GM21576 (cell line): ENCODE measurements around the gene NNT.
A peak's percentile ranks its signal among the peaks of the same experiment; 100 is the strongest.
"Not testable (repeated sequence)": the region's sequence is repeated elsewhere in the genome, so short reads cannot be mapped to it uniquely, and the experiment has no call there.

Experiments used
- ATAC-seq: cut with Tn5 transposase; IDR thresholded peaks from one replicate; pipeline ENCODE4 v1.9.1; 2021; ENCODE audit warnings: mild to moderate bottlenecking, moderate library complexity; ENCODE audit not compliant: unreplicated experiment

Gene NNT

DNA sequence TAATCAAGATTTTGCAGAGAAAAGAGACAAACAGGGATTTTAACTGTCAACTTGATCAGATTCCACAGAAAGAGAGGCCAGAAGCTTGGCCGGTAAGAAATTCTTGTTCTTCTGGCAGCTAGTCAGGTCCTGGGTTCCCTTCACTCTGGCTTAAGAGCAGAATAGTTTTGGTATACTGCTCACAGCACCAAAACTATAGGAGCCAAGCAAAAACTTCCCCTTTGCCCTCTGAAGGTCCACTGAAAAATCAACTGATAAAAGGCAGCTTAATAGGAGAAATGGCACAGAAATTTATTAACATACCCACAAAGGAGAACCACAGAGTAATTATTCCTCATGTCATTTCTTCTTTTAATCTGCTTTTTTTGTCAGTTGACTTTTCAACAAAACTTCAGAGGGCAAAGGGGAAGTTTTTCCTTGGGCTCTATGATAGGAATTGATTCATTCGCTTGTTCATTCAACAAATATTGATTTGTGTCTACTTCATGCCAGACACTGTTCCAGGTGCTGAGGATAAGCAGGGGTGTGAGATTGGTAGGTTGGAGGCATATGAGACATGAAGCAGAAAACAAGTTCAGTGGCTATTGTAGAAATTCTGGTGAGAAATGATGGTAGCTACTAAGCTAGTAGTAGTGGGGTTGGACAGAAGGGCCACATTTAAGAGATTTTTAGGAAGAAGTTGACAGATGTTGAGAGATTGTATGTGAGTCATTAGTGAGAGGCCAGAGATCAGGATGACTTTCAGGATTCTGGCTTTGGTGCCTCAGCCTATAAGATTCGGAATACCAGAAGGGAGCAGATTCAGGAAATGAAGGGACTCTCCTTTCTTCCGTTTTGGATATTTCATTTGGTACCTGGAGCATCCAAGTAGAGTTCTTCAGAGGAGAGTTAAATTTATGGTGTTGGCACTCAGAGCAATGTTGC, 20.6 kb upstream of the NNT start:
- no peak for ATAC-seq

DNA sequence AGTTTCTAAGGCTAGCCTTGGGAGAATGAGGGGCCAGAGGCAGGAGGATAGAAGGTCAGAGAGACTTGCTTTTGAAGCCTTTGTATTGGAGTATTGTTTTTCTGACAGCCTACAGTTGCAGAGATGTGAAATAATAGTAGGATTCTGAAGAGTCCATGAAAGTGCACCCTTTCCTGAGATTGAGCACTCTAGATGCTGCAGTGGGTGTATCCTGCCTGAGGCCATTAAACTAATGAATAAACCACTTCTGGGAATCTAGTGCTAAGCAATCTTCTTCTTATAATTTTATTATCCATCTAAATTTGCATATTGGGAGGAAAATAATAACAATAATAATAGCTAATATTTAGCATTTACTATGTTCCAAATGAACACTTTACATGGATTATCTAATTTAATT, 19.3 kb upstream of the NNT start:
- no peak for ATAC-seq

DNA sequence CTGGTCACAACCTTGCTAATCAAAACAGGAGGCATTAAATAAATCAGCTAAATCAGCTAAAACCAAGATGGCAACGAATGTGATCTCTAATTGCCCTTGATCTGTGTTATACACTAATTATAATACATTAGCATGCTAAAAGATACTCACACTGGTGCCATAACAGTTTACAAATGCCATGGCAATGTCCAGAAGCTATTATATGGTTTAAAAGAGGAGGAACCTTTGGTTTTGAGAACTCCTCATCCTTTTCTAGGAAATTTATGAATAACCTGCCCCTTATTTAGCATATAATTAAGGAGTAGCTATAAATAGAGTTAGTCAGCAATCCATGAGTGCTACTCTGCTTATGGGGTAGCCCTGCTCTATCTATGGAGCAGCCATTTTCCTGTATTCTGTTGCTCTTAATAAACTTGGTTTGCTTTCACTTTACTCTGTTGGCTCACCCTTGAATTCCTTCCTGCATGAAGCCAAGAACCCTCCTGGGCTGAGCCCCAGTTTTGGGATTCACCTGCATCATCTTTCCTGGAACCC, 18.7 kb upstream of the NNT start:
- no peak for ATAC-seq

DNA sequence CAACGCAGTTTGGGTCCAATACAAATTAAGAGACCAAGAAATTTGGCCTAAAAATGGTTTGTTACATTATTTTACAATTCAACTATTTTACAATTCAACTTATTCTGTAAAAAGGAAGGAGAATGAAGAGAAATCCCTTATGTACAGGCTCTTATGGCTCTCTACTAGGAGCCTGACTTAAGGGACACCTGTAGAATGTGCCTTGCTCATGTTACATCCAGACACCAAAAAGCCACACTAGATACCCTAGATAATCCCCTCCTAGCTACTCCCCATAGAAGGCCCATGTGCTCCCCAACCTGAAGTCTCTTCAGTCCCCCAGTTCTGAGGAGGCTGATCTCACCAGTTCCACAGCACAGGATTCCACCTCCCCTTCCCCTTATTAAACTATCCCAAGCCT, 14.1 kb upstream of the NNT start:
- ATAC-seq = no peak

DNA sequence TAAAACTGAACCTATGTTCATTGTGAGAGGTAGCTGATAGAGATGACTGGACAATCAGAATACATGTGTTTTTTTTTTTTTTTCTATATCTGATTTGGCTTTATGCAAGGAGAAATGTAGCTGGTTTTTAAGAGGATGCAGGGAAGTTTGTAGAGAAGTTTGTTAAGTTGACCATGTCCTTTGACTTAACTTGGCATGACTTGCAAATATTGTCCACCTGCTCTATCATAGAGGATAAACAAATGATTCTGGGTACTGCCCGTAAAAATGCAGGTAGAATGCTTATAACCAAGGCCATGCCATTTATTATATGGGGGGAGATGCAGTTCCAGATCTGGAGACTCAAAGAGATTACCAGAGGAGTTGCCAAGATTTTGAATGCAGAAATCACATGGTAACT, 13.7 kb upstream of the NNT start:
- ATAC-seq = no peak

DNA sequence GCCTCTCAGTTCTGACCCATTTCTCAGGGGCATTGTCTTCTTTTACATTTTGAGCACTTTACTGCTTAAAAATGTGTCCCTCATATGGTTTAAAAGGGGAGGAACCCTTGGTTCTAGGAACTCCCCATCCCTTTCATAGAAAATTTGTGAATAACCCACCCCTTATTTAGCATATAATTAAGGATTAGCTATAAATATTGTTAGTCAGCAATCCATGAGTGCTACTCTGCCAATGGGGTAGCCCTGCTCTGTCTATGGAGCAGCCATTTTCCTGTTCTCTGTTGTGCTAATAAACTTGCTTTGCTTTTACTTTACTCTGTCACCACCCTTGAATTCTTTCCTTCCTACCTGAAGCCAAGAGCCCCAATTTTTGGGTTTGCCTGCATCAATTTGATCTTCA, 12.3 kb upstream of the NNT start:
- ATAC-seq = no peak

DNA sequence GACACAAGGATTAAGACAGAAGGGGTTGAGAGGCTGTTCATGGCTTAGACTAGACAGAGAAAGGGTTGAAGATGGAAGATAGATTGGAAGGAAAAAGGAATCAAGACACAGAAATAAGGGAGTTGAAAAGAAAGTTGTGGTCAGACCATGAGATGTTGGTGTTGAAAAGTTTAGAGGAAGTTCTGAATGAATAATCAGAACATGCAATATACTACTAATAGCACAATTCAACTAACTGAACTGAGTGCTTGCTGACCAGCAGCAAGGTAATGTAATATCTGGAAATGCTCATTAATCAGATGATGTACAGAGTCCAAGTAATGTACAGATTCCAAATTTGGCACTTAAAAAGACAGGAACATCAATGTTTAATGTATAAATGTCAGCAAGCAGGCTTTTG, 10.6 kb upstream of the NNT start:
- no peak for ATAC-seq

DNA sequence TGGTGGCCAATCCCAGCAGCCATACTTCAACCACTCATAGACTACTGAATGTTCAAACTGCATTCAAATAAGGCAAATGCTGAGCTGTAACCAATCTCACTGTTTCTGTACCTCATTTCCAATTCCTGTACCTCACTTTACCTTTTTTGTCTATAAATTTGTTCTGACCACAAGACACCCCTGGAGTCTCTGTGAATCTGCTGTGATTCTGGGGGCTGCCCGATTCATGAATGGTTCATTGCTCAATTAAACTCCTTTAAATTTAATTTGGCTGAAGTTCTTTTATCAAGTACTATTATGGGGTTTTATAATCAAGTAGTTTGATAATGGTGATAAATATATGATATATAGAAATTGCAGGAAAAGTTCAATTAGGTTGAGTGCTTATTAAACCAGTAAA, 4.1 kb upstream of the NNT start:
- not testable (repeated sequence) for ATAC-seq

DNA sequence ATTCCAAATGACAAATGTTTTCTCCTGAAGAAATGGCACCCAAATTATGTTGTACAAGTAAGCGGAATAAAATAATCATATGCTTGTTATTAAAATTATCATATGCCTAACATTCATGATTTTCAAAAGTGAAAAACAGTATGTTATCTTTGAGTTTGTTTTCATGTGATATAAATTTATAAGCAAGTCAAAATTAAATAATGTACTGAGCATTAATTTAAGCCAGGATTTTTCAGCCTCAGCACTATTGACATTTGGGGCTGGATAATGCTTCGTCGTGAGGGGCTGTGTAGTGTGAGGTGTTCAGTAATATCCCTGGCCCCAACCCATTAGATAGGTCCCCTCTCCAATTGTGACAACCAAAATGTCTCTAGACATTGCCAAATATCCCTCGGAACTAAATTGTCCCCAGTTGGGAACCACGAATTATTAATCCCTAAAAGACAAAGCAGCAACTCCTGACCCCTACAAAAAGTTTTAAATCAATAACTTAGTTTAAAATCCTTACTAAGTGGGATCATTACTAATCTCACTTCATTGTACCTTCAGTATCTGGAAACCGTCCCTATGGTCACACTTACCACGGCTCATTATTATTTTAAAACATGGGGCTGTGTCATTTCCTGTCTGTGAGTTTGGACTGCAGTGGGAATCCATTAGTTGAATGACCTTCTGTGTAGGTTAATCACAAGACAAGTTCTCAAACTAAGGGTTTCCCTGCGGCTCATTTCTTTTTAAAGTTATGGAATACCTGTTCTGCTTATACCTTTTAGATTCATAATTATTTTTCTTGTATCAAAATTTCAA, 1.3 kb upstream of the NNT start:
- ATAC-seq = peak; percentile 29

DNA sequence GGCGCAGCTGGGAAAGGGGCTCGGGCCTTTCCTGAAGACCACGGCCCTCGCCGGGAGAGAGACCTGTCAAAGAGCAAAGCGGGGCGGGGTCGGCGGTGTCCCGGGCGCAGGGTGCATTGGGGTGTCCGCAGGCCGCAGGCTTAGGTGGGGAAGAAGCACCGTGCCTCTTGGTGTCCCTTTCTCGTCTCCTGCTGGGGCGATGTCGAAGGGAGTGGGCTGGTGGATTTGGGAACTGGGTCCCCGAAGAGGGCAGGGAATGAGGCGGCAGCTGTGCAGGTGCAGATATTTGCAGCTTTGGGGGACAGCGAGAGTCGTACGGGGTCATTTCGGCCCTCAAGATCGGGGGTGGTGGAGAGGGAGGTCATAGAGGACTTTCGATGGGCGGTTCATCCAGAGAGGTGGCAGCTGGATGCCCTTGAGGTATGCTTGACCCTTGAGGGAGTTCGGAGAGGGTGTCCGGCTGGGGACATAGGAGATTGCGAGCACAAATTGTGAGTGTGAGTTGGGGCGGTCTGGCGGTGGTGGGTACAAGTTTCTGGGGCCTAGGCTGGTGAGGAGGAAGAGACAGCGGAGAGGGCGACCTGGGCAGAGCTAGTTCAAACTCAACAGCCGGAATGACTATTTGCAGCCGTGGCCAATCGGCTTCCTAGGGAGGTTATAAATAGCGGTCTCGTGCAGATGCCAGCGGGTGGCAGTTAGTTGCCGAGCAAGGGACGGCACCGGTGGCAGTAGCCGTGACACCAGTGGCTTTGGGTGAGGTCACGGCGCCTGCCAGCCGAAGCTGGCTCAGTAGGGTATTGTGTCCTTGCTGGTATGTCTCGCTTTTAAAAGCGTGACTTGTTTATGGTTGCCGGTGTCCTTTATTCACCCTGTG, 601 bp downstream of the NNT start:
- peak; percentile 60 for ATAC-seq

DNA sequence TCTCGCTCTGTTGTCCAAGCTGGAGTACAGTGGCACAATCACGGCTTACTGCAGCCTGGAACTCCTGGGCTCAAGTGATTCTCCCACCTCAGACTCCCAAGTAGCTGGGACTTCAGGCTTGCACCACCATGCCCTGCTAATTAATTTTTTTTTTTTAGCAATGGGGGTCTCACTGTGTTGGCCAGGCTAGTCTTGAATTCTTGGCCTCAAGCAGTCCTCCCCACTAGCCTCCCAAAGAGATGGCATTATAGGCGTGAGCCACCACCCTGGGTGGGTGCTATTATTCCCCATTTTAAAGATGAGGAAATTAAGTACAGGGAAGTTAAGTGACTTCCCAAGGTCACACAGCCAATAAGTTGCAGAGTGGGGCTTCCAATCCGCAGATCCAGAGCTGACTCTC, 1.7 kb downstream of the NNT start:
- no peak for ATAC-seq

DNA sequence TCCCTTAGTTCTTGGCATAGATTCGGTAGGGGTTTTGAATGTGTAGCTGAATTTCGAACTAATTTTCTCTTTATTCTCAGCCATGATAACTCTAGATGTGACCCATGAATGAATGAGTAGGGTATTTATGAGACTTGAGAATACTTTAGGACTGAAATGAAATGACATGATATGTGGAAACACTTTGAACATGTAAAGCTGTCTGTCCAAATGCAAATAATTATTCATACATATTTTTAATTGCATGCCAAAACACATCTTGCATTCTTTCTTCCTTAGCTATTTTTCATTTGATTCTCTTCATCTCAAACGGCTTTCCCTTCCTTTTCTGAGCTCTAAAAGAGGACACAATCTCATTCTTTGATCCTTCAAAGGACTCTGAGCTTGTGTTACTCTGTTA, 3.4 kb downstream of the NNT start:
- ATAC-seq = no peak

DNA sequence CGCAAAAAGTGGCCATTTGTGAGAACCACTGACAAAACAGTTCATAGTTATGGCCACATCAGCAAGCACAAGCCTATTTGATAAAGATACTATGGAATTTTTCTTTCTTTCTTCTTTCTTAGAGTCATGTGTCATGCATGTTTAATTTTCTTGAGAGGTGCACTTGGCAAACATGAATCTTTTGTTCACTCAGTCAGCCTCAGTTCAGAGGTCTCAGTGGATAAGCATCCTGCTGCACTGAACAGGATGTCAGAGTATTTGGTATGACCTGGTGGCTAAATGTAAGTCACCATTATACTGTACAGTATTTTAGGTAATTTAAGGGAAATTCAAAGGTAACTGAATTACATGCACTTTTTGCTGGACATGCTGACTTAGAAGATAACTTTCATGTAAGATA, 5.4 kb downstream of the NNT start:
- ATAC-seq = no peak

DNA sequence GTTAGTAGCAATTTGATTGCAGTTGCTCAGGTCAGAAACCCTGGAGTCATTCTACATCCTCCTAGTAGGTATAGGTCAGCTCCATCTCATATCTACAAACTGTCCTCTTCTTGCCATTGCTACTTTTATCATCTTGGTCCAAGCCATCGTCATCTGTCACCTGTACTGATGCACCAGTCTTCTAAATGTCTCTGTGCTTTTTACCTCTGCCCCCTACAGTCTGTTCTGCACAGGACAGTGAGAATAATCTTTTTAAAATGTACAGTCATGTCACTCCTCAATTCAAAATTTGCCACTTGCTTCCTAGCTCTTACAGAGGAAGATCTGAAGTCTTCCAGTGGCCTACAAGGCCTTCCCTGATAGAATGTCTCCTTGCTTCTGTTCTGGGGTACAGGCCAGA, 6.8 kb downstream of the NNT start:
- ATAC-seq = peak; percentile 87

DNA sequence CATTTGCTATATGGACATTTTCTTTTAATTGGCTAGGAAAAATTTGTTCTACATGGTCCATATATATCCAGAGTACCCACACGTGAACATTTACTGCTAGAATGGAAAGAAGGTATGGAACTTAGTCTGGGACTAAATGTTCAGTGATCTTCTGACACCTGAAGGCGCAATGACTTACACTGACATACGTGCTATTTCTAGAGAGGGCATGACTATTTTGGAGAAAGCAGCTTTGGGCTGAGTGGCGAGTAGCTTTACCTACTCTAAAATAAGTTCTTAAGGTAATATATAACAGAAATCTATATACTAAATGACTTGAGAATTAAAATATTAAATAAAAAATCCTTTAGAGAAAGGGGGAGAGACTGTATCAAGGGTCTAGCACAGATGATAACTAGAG, 10.4 kb downstream of the NNT start:
- no peak for ATAC-seq

DNA sequence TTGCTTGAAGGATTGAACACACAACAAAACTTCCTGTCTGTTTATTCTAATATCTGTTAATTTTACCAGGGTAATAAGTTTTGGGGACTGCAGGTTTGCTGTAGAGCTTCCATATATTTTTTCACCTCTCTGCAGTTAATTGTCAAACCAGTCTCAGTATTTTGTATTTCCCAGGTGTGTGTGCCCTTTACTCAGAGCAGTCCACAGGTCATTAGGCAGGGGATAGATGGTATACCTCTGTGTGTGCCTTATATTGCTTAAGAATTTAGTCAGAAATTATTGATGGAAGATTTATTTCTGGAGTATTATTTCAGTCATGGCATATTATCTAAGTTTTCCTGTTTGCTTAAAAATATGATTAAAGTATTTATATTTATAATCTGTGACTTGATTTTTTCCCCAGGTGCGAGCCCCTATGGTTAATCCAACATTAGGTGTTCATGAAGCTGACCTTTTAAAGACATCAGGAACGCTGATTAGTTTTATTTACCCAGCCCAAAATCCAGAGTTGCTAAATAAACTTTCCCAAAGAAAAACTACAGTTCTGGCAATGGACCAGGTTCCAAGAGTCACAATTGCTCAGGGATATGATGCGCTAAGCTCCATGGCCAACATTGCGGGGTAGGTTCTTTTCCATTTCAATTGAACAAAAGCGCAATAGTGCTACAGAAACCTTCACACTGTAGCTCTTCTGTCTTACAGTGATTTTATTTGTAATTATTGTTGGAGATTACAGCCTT, 12.6 kb downstream of the NNT start:
- ATAC-seq = no peak

DNA sequence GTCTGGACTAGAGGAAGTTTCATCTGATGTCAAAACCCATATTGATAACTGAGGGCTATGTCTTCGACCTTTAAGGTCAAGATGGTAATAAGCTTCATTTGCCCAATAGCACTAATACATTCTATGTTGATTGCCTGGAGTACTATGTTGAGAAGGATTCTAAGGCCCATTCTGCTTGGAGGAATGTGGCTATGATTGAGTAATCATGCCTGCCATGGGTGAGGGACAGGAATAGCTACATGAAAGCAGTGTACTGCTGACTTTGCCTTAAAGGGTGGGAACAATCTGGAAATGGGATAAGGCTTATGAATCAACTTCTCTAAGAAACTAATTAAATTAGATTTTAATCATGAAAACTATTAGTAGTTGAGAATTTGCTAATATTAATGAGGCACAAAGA, 13.6 kb downstream of the NNT start:
- no peak for ATAC-seq

DNA sequence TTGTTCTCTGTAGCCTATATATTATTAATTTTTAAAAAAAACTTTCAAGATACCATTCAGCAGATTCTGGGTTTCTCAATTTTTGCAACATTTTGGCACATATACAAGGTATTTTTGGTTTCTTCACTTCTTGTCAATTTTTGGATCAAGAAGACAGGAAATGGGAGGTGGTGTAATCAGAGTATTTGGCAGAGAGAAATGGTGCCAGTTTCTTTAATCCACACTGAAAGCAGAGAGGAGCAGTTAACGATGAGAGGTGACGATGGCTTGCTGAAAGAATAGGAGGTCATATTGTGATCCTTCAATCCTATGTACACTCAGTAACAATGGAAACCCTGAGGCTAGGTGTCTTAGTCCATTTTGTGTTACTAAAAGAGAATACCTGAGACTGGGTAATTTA, 16.4 kb downstream of the NNT start:
- no peak for ATAC-seq

DNA sequence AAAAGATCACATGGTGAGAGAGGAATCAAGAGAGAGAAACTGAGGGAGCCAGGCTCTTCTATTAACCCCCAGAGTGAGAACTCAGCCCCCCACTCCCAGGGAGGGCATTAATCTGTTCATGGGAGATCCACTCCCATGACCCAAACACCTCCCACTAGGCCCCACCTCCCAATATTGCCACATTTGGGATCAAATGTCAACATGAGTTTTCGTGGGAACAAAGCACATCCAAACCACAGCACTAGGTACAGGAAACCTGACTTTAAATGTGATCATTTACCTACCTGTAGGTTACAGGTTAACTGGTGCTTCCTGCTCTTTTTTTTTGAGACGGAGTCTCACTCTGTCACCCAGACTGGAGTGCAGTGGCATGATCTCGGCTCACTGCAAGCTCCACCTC, 16.9 kb downstream of the NNT start:
- no peak for ATAC-seq

DNA sequence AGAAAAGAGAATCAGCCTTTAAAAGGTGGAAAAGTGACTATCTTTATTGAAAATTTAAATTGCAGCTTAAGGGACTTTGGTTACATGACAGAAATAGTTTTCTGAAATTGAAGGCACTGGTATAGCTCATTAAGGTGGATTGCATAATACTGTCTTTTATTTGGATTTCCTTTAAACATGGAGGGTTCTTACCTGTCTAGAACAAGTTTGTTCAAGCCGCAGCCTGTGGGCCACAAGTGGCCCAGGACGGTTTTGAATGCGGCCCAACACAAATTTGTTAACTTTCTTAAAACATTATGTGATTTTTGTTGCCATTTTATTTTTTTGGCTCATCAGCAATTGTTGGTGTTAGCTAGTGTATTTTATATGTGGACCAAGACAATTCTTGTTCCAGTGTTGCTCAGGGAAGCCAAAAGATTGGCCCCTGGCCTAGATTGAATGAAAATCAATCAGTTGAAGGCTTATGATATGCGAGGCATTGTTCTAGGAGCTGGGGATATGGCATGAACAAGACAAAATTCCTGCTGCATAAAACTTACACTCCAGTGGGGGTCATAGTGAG, 18.0 kb downstream of the NNT start:
- no peak for ATAC-seq
